HEK293 (cell line): ENCODE results near the gene UBFD1.

Source experiments
- CTCF ChIA-PET: fragments of 350-600 bp; formaldehyde crosslinking; extraction: SDS; loops from one replicate; lab custom pipeline; 2021; ENCODE audit warnings: antibody characterized with exemption; lab: Yijun Ruan, JAX
- POLR2A ChIA-PET: fragments of 300-600 bp; formaldehyde crosslinking; extraction: SDS; loops from one replicate; lab custom pipeline; 2020; ENCODE audit warnings: antibody characterized with exemption, inconsistent platforms; lab: Yijun Ruan, JAX
- H3K27ac ChIP-seq: fragments of 200-500 bp; sonication (Bioruptor generic); 2 replicates; pipeline ENCODE4 v1.5.1; 2014; ENCODE audit warnings: low read depth, low read length, control low read depth, inconsistent platforms; ENCODE audit errors: extremely low read depth
- H3K36me3 ChIP-seq, 2 experiments: fragments of 200-500 bp in 1 of 2; sonication (Bioruptor generic) in 1 of 2; 1 replicate in 1 of 2; 2 replicates in 1 of 2; pipeline ENCODE4 v1.5.1; 2014 to 2017; ENCODE audit warnings: inconsistent platforms in 2 of 2, low read length in 2 of 2; ENCODE audit not compliant: control insufficient read depth in 2 of 2, insufficient read depth in 1 of 2
- H3K4me1 ChIP-seq: fragments of 200-500 bp; sonication (Bioruptor generic); 2 replicates; pipeline ENCODE4 v1.5.1; 2014; ENCODE audit warnings: mild to moderate bottlenecking, low read length, inconsistent platforms; ENCODE audit not compliant: control insufficient read depth, insufficient read depth
- H3K4me3 ChIP-seq: 2 replicates; pipeline ENCODE4 v1.5.1; 2011; ENCODE audit warnings: low read depth, mild to moderate bottlenecking, control low read depth, low read length, moderate library complexity
- H3K9me3 ChIP-seq: fragments of 200-500 bp; sonication (Bioruptor generic); 2 replicates; pipeline ENCODE4 v1.5.1; 2014; ENCODE audit warnings: low read depth, low read length, inconsistent platforms; ENCODE audit not compliant: control insufficient read depth, insufficient read depth
- KLF10 ChIP-seq: fragments of 450-650 bp; IDR thresholded peaks from 2 replicates; pipeline ENCODE4 v1.5.1; 2018; ENCODE audit warnings: missing biosample characterization, mild to moderate bottlenecking, missing genetic modification characterization
- MZF1 ChIP-seq: fragments of 450-650 bp; formaldehyde crosslinking; IDR thresholded peaks from 2 replicates; pipeline ENCODE4 v1.5.1; 2017; ENCODE audit warnings: missing biosample characterization, missing genetic modification characterization, borderline replicate concordance
- SALL2 ChIP-seq: fragments of 450-650 bp; formaldehyde crosslinking; IDR thresholded peaks from 2 replicates; pipeline ENCODE4 v1.5.0; 2017; ENCODE audit warnings: missing biosample characterization, mild to moderate bottlenecking, missing genetic modification characterization, borderline replicate concordance
- SCRT1 ChIP-seq: fragments of 450-650 bp; formaldehyde crosslinking; IDR thresholded peaks from 2 replicates; pipeline ENCODE4 v1.5.1; 2016; ENCODE audit warnings: missing biosample characterization, missing genetic modification characterization, borderline replicate concordance
- SCRT2 ChIP-seq: fragments of 450-650 bp; formaldehyde crosslinking; IDR thresholded peaks from 2 replicates; pipeline ENCODE4 v1.5.1; 2016; ENCODE audit warnings: missing biosample characterization, missing genetic modification characterization
- ZBTB49 ChIP-seq: fragments of 450-650 bp; formaldehyde crosslinking; IDR thresholded peaks from 2 replicates; pipeline ENCODE4 v1.5.1; 2016; ENCODE audit warnings: missing biosample characterization, missing genetic modification characterization, low read depth
- ZFHX2 ChIP-seq: fragments of 450-650 bp; formaldehyde crosslinking; conservative IDR thresholded peaks from 2 replicates; pipeline ENCODE4 v1.5.1; 2016; ENCODE audit warnings: missing biosample characterization, missing genetic modification characterization
- ZFP3 ChIP-seq: fragments of 450-650 bp; formaldehyde crosslinking; IDR thresholded peaks from 2 replicates; pipeline ENCODE4 v1.5.1; 2016; ENCODE audit warnings: low read depth, missing biosample characterization, missing genetic modification characterization
- ZNF175 ChIP-seq: fragments of 450-650 bp; formaldehyde crosslinking; IDR thresholded peaks from 2 replicates; pipeline ENCODE4 v1.5.1; 2016; ENCODE audit warnings: missing biosample characterization, missing genetic modification characterization
- ZNF202 ChIP-seq: fragments of 450-650 bp; formaldehyde crosslinking; IDR thresholded peaks from 2 replicates; pipeline ENCODE4 v1.5.1; 2016; ENCODE audit warnings: missing biosample characterization, missing genetic modification characterization, borderline replicate concordance
- ZNF354C ChIP-seq: fragments of 450-650 bp; formaldehyde crosslinking; IDR thresholded peaks from 2 replicates; pipeline ENCODE4 v1.5.1; 2016; ENCODE audit warnings: missing biosample characterization, missing genetic modification characterization, low read depth, borderline replicate concordance
- ZNF398 ChIP-seq: fragments of 450-650 bp; formaldehyde crosslinking; IDR thresholded peaks from 2 replicates; pipeline ENCODE4 v1.5.1; 2017; ENCODE audit warnings: missing biosample characterization, missing genetic modification characterization
- ZNF513 ChIP-seq: fragments of 450-650 bp; IDR thresholded peaks from 2 replicates; pipeline ENCODE4 v1.5.1; 2018; ENCODE audit warnings: missing biosample characterization, missing genetic modification characterization
- ZNF544 ChIP-seq: fragments of 450-650 bp; formaldehyde crosslinking; IDR thresholded peaks from 2 replicates; pipeline ENCODE4 v1.5.0; 2017; ENCODE audit warnings: missing biosample characterization, missing genetic modification characterization
- ZNF580 ChIP-seq: fragments of 450-650 bp; formaldehyde crosslinking; IDR thresholded peaks from 2 replicates; pipeline ENCODE4 v1.5.1; 2016; ENCODE audit warnings: missing biosample characterization, missing genetic modification characterization
- ZNF626 ChIP-seq: fragments of 450-650 bp; sonication (Bioruptor Pico); formaldehyde crosslinking; IDR thresholded peaks from 2 replicates; pipeline ENCODE4 v1.5.1; 2018; ENCODE audit warnings: missing biosample characterization, missing genetic modification characterization, inconsistent platforms
- ZNF639 ChIP-seq: fragments of 450-650 bp; formaldehyde crosslinking; IDR thresholded peaks from 2 replicates; pipeline ENCODE4 v1.5.1; 2016; ENCODE audit warnings: missing biosample characterization, missing genetic modification characterization
- ZNF660 ChIP-seq: fragments of 450-650 bp; IDR thresholded peaks from 2 replicates; pipeline ENCODE4 v1.5.1; 2018; ENCODE audit warnings: missing biosample characterization, mild to moderate bottlenecking, missing genetic modification characterization
- ZNF664 ChIP-seq: fragments of 450-650 bp; formaldehyde crosslinking; IDR thresholded peaks from 2 replicates; pipeline ENCODE4 v1.5.1; 2016; ENCODE audit warnings: missing biosample characterization, missing genetic modification characterization
- ZNF843 ChIP-seq: fragments of 450-650 bp; formaldehyde crosslinking; IDR thresholded peaks from 2 replicates; pipeline ENCODE4 v1.5.1; 2016; ENCODE audit warnings: missing biosample characterization, missing genetic modification characterization

The UBFD1 gene

GRCh38 chr16:23572394-23572793 is 14.9 kb downstream of the UBFD1 start (continued):
- TF ChIP-seq ZNF843 (tag by site-specific recombination) (no peak), ZFP3 (tag by site-specific recombination) (no peak), ZNF664 (tag by site-specific recombination) (no peak), ZNF580 (tag by site-specific recombination) (no peak), MZF1 (tag by site-specific recombination) (no peak), ZNF398 (tag by site-specific recombination) (no peak), ZNF202 (no peak)

GRCh38 chr16:23573817-23574216 is 16.3 kb downstream of the UBFD1 start:
- POLR2A ChIA-PET: no interaction called here
- TF ChIP-seq KLF10: no peak
- TF ChIP-seq ZNF544 (tag by site-specific recombination): no peak
- TF ChIP-seq ZNF354C (tag by site-specific recombination): no peak
- peak; percentile 39; the same call in 1 of the 2 replicates for TF ChIP-seq SCRT1 (tag by site-specific recombination)
- TF ChIP-seq ZNF843 (tag by site-specific recombination): no peak
- TF ChIP-seq ZFHX2 (tag by site-specific recombination): no peak
- TF ChIP-seq ZNF626: no peak
- no peak for TF ChIP-seq ZNF639 (tag by site-specific recombination)
- TF ChIP-seq ZNF660 (tag by site-specific recombination): no peak
- peak; percentile 58 for TF ChIP-seq SCRT2
- no peak for TF ChIP-seq ZNF513 (tag by site-specific recombination)
- TF ChIP-seq ZBTB49 (tag by site-specific recombination): no peak
- no peak for TF ChIP-seq SALL2 (tag by site-specific recombination)
- TF ChIP-seq ZNF175: no peak

More at GRCh38 chr16:23573817-23574216, 16.3 kb downstream of the UBFD1 start:
- Histone ChIP-seq H3K27ac (no peak overlapping the region), H3K4me1 (no peaks in the 10 kb centered on the region), H3K4me3 (no peak overlapping the region), H3K9me3 (no peaks in the 10 kb centered on the region), H3K36me3 (peaks cover 14 to 87% of the 10 kb centered on the region in 2 experiments; a peak in 2 of 3 replicates)
- CTCF ChIA-PET: no interaction called here
